Measurements from ENCODE around the gene MPV17L2. TPM values are rescaled to one million over a fixed set of nuclear protein-coding genes. Genes with fewer than 3 reads are reported as not detected.

Gene MPV17L2
- total RNA-seq, 1 experiment from 2014 or later: 13.3 TPM

GRCh38 chr19:18223860-18224524, 31.0 kb downstream of the MPV17L2 start:
- Histone ChIP-seq H3K9me3 (ENCODE audit: control insufficient read depth, insufficient read depth, low read depth, low read length) (no peaks in the 10 kb centered on the region), H3K36me3 (ENCODE audit: control insufficient read depth, insufficient read depth, low read length) (no peaks in the 10 kb centered on the region), H3K27ac (ENCODE audit: low read length) (peak overlapping the region; percentile 88), H3K27me3 (ENCODE audit: control insufficient read depth, insufficient read depth, low read length) (no peaks in the 10 kb centered on the region), H3K4me3 (ENCODE audit: low read depth in 2 of 2, low read length in 2 of 2) (peak overlapping the region; percentile 57 to 76), H3K4me1 (ENCODE audit: control insufficient read depth, insufficient read depth, low read length) (no peaks in the 10 kb centered on the region; the same call in 1 of the 2 replicates)
- ATAC-seq (peak; percentile 50), DNase-seq (ENCODE audit: low read depth, low spot score) (peak; percentile 39)
- no peak for TF ChIP-seq REST (IDR thresholded peaks at IDR 0.05; ENCODE audit: insufficient read depth in 1 of 2, low read depth in 2 of 2, low read length in 1 of 2)
- TF ChIP-seq POLR2AphosphoS5 (IDR thresholded peaks at IDR 0.05; ENCODE audit: low read depth, low read length): 0 out of 2 replicates have a peak, but pooled peaks have one; percentile 25
- intact Hi-C loops (cut with micrococcal nuclease; ENCODE audit: unreplicated experiment) (no loop called here), in situ Hi-C loops (cut with HindIII; ENCODE audit: low pct_unique_long_range_greater_than_20kb, low sequenced_read_pairs) (no loop called here)
- no TSS peak for BruUV-seq (replicated peaks)
- CTCF ChIA-PET: interaction anchor here (1.0 to 1.2 kb wide), 2 partner anchors 16 to 105 kb away, joined by 4 to 5 read pairs; no protein-coding TSS in a partner anchor
- POLR2A ChIA-PET: interaction anchor here (0.6 kb wide), 1 partner anchor 124 kb away, joined by 4 read pairs; no protein-coding TSS in a partner anchor

GRCh38 chr19:18224525-18225354, 31.7 kb downstream of the MPV17L2 start:
- H3K36me3 ChIP-seq (ENCODE audit: control insufficient read depth, insufficient read depth, low read length): no peaks in the 10 kb centered on the region
- DNase-seq (ENCODE audit: low read depth, low spot score): peak; percentile 96
- TF ChIP-seq SIN3A (IDR thresholded peaks at IDR 0.05; ENCODE audit: borderline replicate concordance, insufficient read depth, low read depth, low read length) (no peak), REST (IDR thresholded peaks at IDR 0.05; ENCODE audit: insufficient read depth in 1 of 2, low read depth in 2 of 2, low read length in 1 of 2) (no peak), TCF7L2 (IDR thresholded peaks at IDR 0.05; ENCODE audit: low read depth, low read length) (no peak), POLR2AphosphoS5 (IDR thresholded peaks at IDR 0.05; ENCODE audit: low read depth, low read length) (no peak)
- TF ChIP-seq, protein P1, sequence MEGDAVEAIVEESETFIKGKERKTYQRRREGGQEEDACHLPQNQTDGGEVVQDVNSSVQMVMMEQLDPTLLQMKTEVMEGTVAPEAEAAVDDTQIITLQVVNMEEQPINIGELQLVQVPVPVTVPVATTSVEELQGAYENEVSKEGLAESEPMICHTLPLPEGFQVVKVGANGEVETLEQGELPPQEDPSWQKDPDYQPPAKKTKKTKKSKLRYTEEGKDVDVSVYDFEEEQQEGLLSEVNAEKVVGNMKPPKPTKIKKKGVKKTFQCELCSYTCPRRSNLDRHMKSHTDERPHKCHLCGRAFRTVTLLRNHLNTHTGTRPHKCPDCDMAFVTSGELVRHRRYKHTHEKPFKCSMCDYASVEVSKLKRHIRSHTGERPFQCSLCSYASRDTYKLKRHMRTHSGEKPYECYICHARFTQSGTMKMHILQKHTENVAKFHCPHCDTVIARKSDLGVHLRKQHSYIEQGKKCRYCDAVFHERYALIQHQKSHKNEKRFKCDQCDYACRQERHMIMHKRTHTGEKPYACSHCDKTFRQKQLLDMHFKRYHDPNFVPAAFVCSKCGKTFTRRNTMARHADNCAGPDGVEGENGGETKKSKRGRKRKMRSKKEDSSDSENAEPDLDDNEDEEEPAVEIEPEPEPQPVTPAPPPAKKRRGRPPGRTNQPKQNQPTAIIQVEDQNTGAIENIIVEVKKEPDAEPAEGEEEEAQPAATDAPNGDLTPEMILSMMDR (IDR thresholded peaks at IDR 0.05): no peak
- no TSS peak for BruUV-seq (replicated peaks)
- H3K9me3 ChIP-seq (ENCODE audit: control insufficient read depth, insufficient read depth, low read depth, low read length): no peaks in the 10 kb centered on the region
- no peaks in the 10 kb centered on the region; the same call in 1 of the 2 replicates for H3K4me1 ChIP-seq (ENCODE audit: control insufficient read depth, insufficient read depth, low read length)
- intact Hi-C loops (cut with micrococcal nuclease; ENCODE audit: unreplicated experiment): no loop called here
- H3K4me3 ChIP-seq (ENCODE audit: low read depth in 2 of 2, low read length in 2 of 2): peak overlapping the region; percentile 57 to 76
- POLR2A ChIA-PET: interaction anchor here (0.6 kb wide), 1 partner anchor 125 kb away, joined by 4 read pairs; no protein-coding TSS in a partner anchor
- peak; percentile 99 for ATAC-seq
- CTCF ChIA-PET: interaction anchor here (1.0 to 1.2 kb wide), 2 partner anchors 16 to 104 kb away, joined by 4 to 5 read pairs; no protein-coding TSS in a partner anchor
- in situ Hi-C loops (cut with HindIII; ENCODE audit: low pct_unique_long_range_greater_than_20kb, low sequenced_read_pairs): no loop called here
- H3K27ac ChIP-seq (ENCODE audit: low read length): peak overlapping the region; percentile 88
- no peaks in the 10 kb centered on the region for H3K27me3 ChIP-seq (ENCODE audit: control insufficient read depth, insufficient read depth, low read length)
